HepG2 (cell line): ENCODE measurements around the gene ATP9A. TPM values are rescaled to one million over a fixed set of nuclear protein-coding genes. Genes with fewer than 3 reads are reported as not detected.
A peak's percentile ranks its signal among the peaks of the same experiment; 100 is the strongest.

Experiments
- ASH2L ChIP-seq: fragments of 300-600, 200-600 bp; sonication (generic); IDR thresholded peaks from 2 replicates; pipeline ENCODE4 v1.7.0; 2017; ENCODE audit warnings: low read depth, mild to moderate bottlenecking, moderate library complexity, mixed read lengths, low read length; ENCODE audit not compliant: insufficient read length
- EHMT2 ChIP-seq: fragments of 200-600 bp; sonication (generic); IDR thresholded peaks from 2 replicates; pipeline ENCODE4 v1.7.0; 2017; ENCODE audit warnings: antibody characterized with exemption, low read depth, low read length, borderline replicate concordance
- MEIS2 ChIP-seq: sonication (generic); formaldehyde crosslinking; IDR thresholded peaks from 2 replicates; pipeline ENCODE4 v1.9.0; 2021; ENCODE audit warnings: mild to moderate bottlenecking, missing genetic modification reagents
- POLR2G ChIP-seq: fragments of 200-400 bp; formaldehyde crosslinking; IDR thresholded peaks from 2 replicates; pipeline ENCODE4 v1.6.1; 2018; ENCODE audit warnings: mild to moderate bottlenecking, low read depth, low read length, moderate library complexity
- RXRA ChIP-seq: sonication (generic); formaldehyde crosslinking; IDR thresholded peaks from 2 replicates; pipeline ENCODE4 v1.5.1; 2020; ENCODE audit warnings: missing genetic modification reagents
- SIX1 ChIP-seq: sonication (generic); formaldehyde crosslinking; IDR thresholded peaks from 2 replicates; pipeline ENCODE4 v1.4.0; 2020; ENCODE audit warnings: missing genetic modification reagents, borderline replicate concordance
- SMC3 ChIP-seq: IDR thresholded peaks from 2 replicates; pipeline ENCODE4 v1.6.1; 2011; ENCODE audit warnings: low read length, improper control_type of control experiment
- SOX13 ChIP-seq, 3 experiments: fragments of 450-650 bp in 1 of 3; sonication (generic) in 1 of 3; formaldehyde crosslinking in 1 of 3; IDR thresholded peaks in 2 of 3; conservative IDR thresholded peaks in 1 of 3; 2 replicates each; pipeline versions ENCODE4 v1.5.0 to v1.6.1; 2016 to 2020; ENCODE audit warnings: antibody characterized with exemption in 1 of 3, mild to moderate bottlenecking in 1 of 3, missing compliant biosample characterization in 1 of 3, missing genetic modification reagents in 1 of 3, moderate library complexity in 1 of 3
- ZFP37 ChIP-seq: sonication (generic); formaldehyde crosslinking; IDR thresholded peaks from 2 replicates; pipeline ENCODE4 v1.4.0; 2020; ENCODE audit warnings: missing genetic modification reagents, borderline replicate concordance
- ZMYM3 ChIP-seq: sonication (generic); formaldehyde crosslinking; IDR thresholded peaks from 2 replicates; pipeline ENCODE4 v1.5.1; 2020; ENCODE audit warnings: mild to moderate bottlenecking, missing genetic modification reagents
- ZNF121 ChIP-seq: sonication (generic); formaldehyde crosslinking; IDR thresholded peaks from 2 replicates; pipeline ENCODE4 v1.5.0; 2020; ENCODE audit warnings: mild to moderate bottlenecking, missing genetic modification reagents
- ZNF629 ChIP-seq: sonication (generic); formaldehyde crosslinking; conservative IDR thresholded peaks from 2 replicates; pipeline ENCODE4 v1.5.0; 2020; ENCODE audit warnings: missing genetic modification reagents
- polyA plus RNA-seq, 8 experiments: library from polyadenylated mRNA; depleted of rRNA in 3 of 8; stranded (reverse) in 7 of 8; unstranded in 1 of 8; fragments of >200 nt; fragmentation: Illumina TruSeq in 4 of 8; extraction: Trizol in 4 of 8; gene quantifications; 2 replicates each; pipeline versions ENCODE4 v1.2.1 to v1.2.3, GENCODE V29; 2011 to 2016; ENCODE audit warnings: low read depth in 4 of 8, missing spikeins in 1 of 8, mixed read lengths in 1 of 8; ENCODE audit not compliant: insufficient read depth in 1 of 8
- total RNA-seq, 5 experiments: library from RNA; depleted of rRNA; stranded (reverse); fragments of >200 nt; fragmentation: Illumina TruSeq; extraction: Trizol; gene quantifications; 2 replicates each; pipeline ENCODE4 v1.2.3, GENCODE V29; 2016; ENCODE audit warnings: low read depth in 1 of 5
- TF ChIP-seq, protein P1 (sequence below): sonication (generic); formaldehyde crosslinking; IDR thresholded peaks from 2 replicates; pipeline ENCODE4 v1.4.0; 2020; ENCODE audit warnings: mild to moderate bottlenecking, missing genetic modification reagents
- TF ChIP-seq, protein P2 (sequence below): sonication (generic); formaldehyde crosslinking; IDR thresholded peaks from 2 replicates; pipeline ENCODE4 v1.5.0; 2020; ENCODE audit warnings: mild to moderate bottlenecking, missing genetic modification reagents
- TF ChIP-seq, protein P3 (sequence below): sonication (generic); formaldehyde crosslinking; IDR thresholded peaks from 2 replicates; pipeline ENCODE4 v1.4.0; 2020; ENCODE audit warnings: missing genetic modification reagents

Gene ATP9A
- total and polyA plus RNA-seq, 2 of the 13 experiments (the other 11 are each of a cell fraction or from before 2014, with no cell fraction given) = 11.8 to 18.5 TPM

DNA sequence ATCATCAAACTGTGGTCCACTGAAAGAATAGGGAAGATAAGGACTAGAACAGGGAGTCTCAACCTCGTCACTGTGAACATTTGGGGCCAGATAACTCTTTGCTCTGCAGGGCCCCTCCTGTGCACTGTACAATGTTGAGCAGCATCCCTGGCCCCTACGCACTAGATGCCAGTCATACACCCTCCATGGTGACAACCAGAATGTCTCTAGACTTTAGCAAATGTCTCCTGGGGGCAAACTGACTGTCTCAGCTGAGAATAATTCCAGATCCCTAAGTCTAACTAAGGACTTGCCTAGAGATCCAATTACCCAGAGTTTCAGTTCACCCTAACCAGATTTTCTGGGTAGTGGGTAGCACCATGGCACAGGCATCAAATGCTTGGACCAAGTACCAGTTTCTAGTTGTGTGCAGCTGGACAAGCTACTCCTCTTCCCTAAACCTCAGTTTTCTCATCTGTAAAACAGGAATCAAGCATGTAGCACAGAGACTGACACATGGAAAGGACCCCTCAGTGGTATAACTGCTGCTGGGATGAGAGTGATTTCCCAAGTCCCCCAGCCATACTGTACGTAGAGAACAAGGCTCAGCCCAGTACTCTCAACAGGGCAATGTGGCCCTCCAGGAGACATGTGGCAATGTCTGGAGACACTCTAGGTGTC lies 138.7 kb downstream of the ATP9A start (continued):
- TF ChIP-seq, protein P1, sequence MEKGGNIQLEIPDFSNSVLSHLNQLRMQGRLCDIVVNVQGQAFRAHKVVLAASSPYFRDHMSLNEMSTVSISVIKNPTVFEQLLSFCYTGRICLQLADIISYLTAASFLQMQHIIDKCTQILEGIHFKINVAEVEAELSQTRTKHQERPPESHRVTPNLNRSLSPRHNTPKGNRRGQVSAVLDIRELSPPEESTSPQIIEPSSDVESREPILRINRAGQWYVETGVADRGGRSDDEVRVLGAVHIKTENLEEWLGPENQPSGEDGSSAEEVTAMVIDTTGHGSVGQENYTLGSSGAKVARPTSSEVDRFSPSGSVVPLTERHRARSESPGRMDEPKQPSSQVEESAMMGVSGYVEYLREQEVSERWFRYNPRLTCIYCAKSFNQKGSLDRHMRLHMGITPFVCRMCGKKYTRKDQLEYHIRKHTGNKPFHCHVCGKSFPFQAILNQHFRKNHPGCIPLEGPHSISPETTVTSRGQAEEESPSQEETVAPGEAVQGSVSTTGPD (CRISPR knock-in tag) = no peak
- TF ChIP-seq ZMYM3 (CRISPR knock-in tag) (peak; percentile 62), SMC3 (no peak), EHMT2 (0 out of 2 replicates have a peak, but pooled peaks have one; percentile 24), POLR2G (no peak), ASH2L (peak; percentile 27), MEIS2 (0 out of 2 replicates have a peak, but pooled peaks have one; percentile 12), SOX13 (IDR thresholded peaks at IDR 0.05) (no peak), SOX13 (CRISPR knock-in tag; conservative IDR thresholded peaks at IDR 0.05 in 1 of 2, IDR thresholded peaks at IDR 0.05 in 1 of 2) (0 out of 4 replicates have a peak, but pooled peaks of 1 of the 2 experiments have one; percentile 3), ZNF629 (CRISPR knock-in tag) (peak; percentile 82), RXRA (CRISPR knock-in tag) (no peak), SIX1 (CRISPR knock-in tag) (0 out of 2 replicates have a peak, but pooled peaks have one; percentile 4), ZNF121 (CRISPR knock-in tag) (no peak), ZFP37 (CRISPR knock-in tag) (no peak)
- TF ChIP-seq, protein P2, sequence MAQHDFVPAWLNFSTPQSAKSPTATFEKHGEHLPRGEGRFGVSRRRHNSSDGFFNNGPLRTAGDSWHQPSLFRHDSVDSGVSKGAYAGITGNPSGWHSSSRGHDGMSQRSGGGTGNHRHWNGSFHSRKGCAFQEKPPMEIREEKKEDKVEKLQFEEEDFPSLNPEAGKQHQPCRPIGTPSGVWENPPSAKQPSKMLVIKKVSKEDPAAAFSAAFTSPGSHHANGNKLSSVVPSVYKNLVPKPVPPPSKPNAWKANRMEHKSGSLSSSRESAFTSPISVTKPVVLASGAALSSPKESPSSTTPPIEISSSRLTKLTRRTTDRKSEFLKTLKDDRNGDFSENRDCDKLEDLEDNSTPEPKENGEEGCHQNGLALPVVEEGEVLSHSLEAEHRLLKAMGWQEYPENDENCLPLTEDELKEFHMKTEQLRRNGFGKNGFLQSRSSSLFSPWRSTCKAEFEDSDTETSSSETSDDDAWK (CRISPR knock-in tag) = no peak
- TF ChIP-seq, protein P3, sequence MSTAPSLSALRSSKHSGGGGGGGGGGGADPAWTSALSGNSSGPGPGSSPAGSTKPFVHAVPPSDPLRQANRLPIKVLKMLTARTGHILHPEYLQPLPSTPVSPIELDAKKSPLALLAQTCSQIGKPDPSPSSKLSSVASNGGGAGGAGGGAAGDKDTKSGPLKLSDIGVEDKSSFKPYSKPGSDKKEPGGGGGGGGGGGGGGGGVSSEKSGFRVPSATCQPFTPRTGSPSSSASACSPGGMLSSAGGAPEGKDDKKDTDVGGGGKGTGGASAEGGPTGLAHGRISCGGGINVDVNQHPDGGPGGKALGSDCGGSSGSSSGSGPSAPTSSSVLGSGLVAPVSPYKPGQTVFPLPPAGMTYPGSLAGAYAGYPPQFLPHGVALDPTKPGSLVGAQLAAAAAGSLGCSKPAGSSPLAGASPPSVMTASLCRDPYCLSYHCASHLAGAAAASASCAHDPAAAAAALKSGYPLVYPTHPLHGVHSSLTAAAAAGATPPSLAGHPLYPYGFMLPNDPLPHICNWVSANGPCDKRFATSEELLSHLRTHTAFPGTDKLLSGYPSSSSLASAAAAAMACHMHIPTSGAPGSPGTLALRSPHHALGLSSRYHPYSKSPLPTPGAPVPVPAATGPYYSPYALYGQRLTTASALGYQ (CRISPR knock-in tag) = 0 out of 2 replicates have a peak, but pooled peaks have one; percentile 8
